OCI-LY3 (cell line): Measurements from ENCODE around the gene MAD1L1.

Source experiments
- CTCF ChIP-seq: fragments of 200-600, 300-600 bp; sonication (generic); IDR thresholded peaks from 2 replicates; pipeline ENCODE4 v1.5.1; 2014; ENCODE audit warnings: antibody characterized with exemption, low read length, low read depth
- EZH2phosphoT487 ChIP-seq: fragments of 200-600 bp; shearing (Covaris generic); IDR thresholded peaks from 2 replicates; pipeline ENCODE4 v1.6.1; 2018; ENCODE audit warnings: antibody characterized with exemption, mixed run types, low read depth

- TF ChIP-seq CTCF (no peak), EZH2phosphoT487 (no peak)
These were observed 289.4 kb downstream of the MAD1L1 start for GRCh38 chr7:1943326-1943725.
